GM19193 (cell line): ENCODE measurements around the gene LRRC4C.

Experiments used
- POLR2A ChIP-seq: IDR thresholded peaks from 4 replicates; pipeline ENCODE4 v1.6.1; 2011; ENCODE audit not compliant: insufficient read depth, insufficient read length; ENCODE audit errors: extremely low read depth

Gene LRRC4C

GRCh38 chr11:40134820-40135570 is 1324.5 kb downstream of the LRRC4C start:
- TF ChIP-seq POLR2A: no peak

- TF ChIP-seq POLR2A: no peak
Observed at GRCh38 chr11:40133498-40133897, 1326.0 kb downstream of the LRRC4C start.

GRCh38 chr11:40132912-40133311 is 1326.5 kb downstream of the LRRC4C start:
- TF ChIP-seq POLR2A: no peak

GRCh38 chr11:40130427-40130826 is 1329.0 kb downstream of the LRRC4C start:
- TF ChIP-seq POLR2A: no peak

GRCh38 chr11:40129266-40129665 is 1330.2 kb downstream of the LRRC4C start:
- TF ChIP-seq POLR2A: no peak

GRCh38 chr11:40125054-40125453 is 1334.4 kb downstream of the LRRC4C start:
- no peak for TF ChIP-seq POLR2A

GRCh38 chr11:40119661-40120060 is 1339.8 kb downstream of the LRRC4C start:
- TF ChIP-seq POLR2A: no peak

- TF ChIP-seq POLR2A: no peak
Observed at GRCh38 chr11:40118780-40119179, 1340.7 kb downstream of the LRRC4C start.

GRCh38 chr11:40118026-40118425 is 1341.4 kb downstream of the LRRC4C start:
- no peak for TF ChIP-seq POLR2A

GRCh38 chr11:40104941-40105550 is 1354.4 kb downstream of the LRRC4C start:
- no peak for TF ChIP-seq POLR2A

GRCh38 chr11:40100781-40101180 is 1358.7 kb downstream of the LRRC4C start:
- no peak for TF ChIP-seq POLR2A

GRCh38 chr11:40100162-40100553 is 1359.3 kb downstream of the LRRC4C start:
- no peak for TF ChIP-seq POLR2A

GRCh38 chr11:40099426-40100161 is 1359.9 kb downstream of the LRRC4C start:
- no peak for TF ChIP-seq POLR2A

GRCh38 chr11:40095446-40095845 is 1364.0 kb downstream of the LRRC4C start:
- TF ChIP-seq POLR2A: no peak

- TF ChIP-seq POLR2A: no peak
Observed at GRCh38 chr11:40094954-40095353, 1364.5 kb downstream of the LRRC4C start.

GRCh38 chr11:40080434-40080833 is 1379.0 kb downstream of the LRRC4C start:
- no peak for TF ChIP-seq POLR2A
